ENCODE results near the gene SIN3B.

The SIN3B gene

DNA sequence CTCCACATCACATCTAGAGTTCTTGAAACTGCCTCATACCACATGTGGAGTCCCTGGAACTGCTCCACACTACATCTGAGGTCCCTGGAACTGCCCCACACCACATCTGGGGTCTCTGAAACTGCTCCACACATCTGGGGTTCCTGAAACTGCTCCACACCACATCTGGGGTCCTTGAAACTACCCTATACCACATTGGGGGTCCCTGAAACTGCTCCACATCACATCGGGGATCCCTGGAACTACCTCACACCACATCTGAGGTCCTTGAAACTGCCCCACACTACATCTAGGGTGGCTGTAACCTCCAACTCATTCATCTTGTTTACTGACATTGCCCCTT, 93.4 kb downstream of the SIN3B start:
- no peaks in the 10 kb centered on the region for H3K79me2 ChIP-seq (ENCODE audit: control insufficient read depth, insufficient read depth, low read length, poor library complexity)
- H3K36me3 ChIP-seq (ENCODE audit: control insufficient read depth in 1 of 2, insufficient read depth in 2 of 2, low read length in 2 of 2): no peaks in the 10 kb centered on the region
- H3K4me3 ChIP-seq (ENCODE audit: low read depth, low read length): no peak overlapping the region
- H3K14ac ChIP-seq (ENCODE audit: low read length): no peak overlapping the region
- no peak overlapping the region for H2BK120ac ChIP-seq (ENCODE audit: insufficient read depth, low read length, poor library complexity)
- no peak overlapping the region for H3K4ac ChIP-seq (ENCODE audit: low read depth, low read length)
- H3K27me3 ChIP-seq (ENCODE audit: insufficient read depth, low read length): no peaks in the 10 kb centered on the region
- peaks cover 13% of the 10 kb centered on the region for H3K9me3 ChIP-seq (ENCODE audit: insufficient read depth, low read depth, low read length)
- H3K18ac ChIP-seq (ENCODE audit: low read length): no peak overlapping the region
- DNase-seq: no peak
- H3K23ac ChIP-seq (ENCODE audit: low read length): no peak overlapping the region
- WGBS (ENCODE audit: extremely low coverage, insufficient coverage, insufficient read length): no CpG with 5 or more reads among the region's 1 CpG
- no peak overlapping the region for H2BK5ac ChIP-seq (ENCODE audit: low read depth, low read length, poor library complexity)
- no peak overlapping the region for H2AFZ ChIP-seq (ENCODE audit: insufficient read depth, low read length, poor library complexity)
- no peak overlapping the region for H4K8ac ChIP-seq (ENCODE audit: low read depth, low read length)
- H3K79me1 ChIP-seq (ENCODE audit: low read length): no peaks in the 10 kb centered on the region
- no peak overlapping the region for H2BK12ac ChIP-seq (ENCODE audit: low read length)
- no peak overlapping the region for H3K27ac ChIP-seq (ENCODE audit: low read depth, low read length)
- H4K91ac ChIP-seq (ENCODE audit: low read depth, low read length): no peak overlapping the region
- H2AK5ac ChIP-seq (ENCODE audit: low read length): no peak overlapping the region
- no peak overlapping the region for H4K12ac ChIP-seq (ENCODE audit: low read depth, low read length)
- no peaks in the 10 kb centered on the region for H3K4me1 ChIP-seq (ENCODE audit: control insufficient read depth in 1 of 2, insufficient read depth in 2 of 2, low read length in 2 of 2)
- no peak overlapping the region for H3K9ac ChIP-seq (ENCODE audit: low read length)
- no peak overlapping the region for H3K4me2 ChIP-seq (ENCODE audit: low read length)

DNA sequence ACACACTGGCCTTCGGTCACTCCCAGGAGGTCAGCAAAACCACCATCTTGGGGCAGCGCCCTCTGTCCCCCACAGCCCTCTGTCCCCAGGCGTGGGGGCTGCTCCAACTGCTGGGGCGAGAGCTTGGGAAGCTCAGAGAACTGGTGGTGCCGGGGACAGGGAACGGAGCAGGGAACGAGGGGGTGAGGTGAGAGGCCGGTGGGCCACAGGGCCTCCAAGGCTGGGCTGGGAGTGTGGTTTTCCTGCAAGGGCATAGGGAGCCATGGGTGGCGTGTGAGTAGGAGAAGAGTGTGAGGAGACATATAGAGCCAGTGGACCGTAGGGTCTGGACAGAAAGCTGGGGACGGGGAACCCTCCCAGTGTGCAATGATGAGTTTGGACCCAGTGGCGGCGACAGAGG, 93.8 kb downstream of the SIN3B start:
- no peak overlapping the region for H3K23ac ChIP-seq (ENCODE audit: low read length)
- no peaks in the 10 kb centered on the region for H3K36me3 ChIP-seq (ENCODE audit: control insufficient read depth in 1 of 2, insufficient read depth in 2 of 2, low read length in 2 of 2)
- no peaks in the 10 kb centered on the region for H3K79me2 ChIP-seq (ENCODE audit: control insufficient read depth, insufficient read depth, low read length, poor library complexity)
- no peak overlapping the region for H3K18ac ChIP-seq (ENCODE audit: low read length)
- no peaks in the 10 kb centered on the region for H3K4me1 ChIP-seq (ENCODE audit: control insufficient read depth in 1 of 2, insufficient read depth in 2 of 2, low read length in 2 of 2)
- no peak overlapping the region for H3K4me2 ChIP-seq (ENCODE audit: low read length)
- H4K8ac ChIP-seq (ENCODE audit: low read depth, low read length): no peak overlapping the region
- H3K9me3 ChIP-seq (ENCODE audit: insufficient read depth, low read depth, low read length): peaks cover 13% of the 10 kb centered on the region
- H3K4me3 ChIP-seq (ENCODE audit: low read depth, low read length): no peak overlapping the region
- H3K4ac ChIP-seq (ENCODE audit: low read depth, low read length): no peak overlapping the region
- H3K27me3 ChIP-seq (ENCODE audit: insufficient read depth, low read length): no peaks in the 10 kb centered on the region
- H2BK5ac ChIP-seq (ENCODE audit: low read depth, low read length, poor library complexity): no peak overlapping the region
- DNase-seq: no peak
- no peak overlapping the region for H4K12ac ChIP-seq (ENCODE audit: low read depth, low read length)
- no peak overlapping the region for H2BK12ac ChIP-seq (ENCODE audit: low read length)
- H2AK5ac ChIP-seq (ENCODE audit: low read length): no peak overlapping the region
- H3K9ac ChIP-seq (ENCODE audit: low read length): no peak overlapping the region
- no peak overlapping the region for H2BK120ac ChIP-seq (ENCODE audit: insufficient read depth, low read length, poor library complexity)
- no peaks in the 10 kb centered on the region for H3K79me1 ChIP-seq (ENCODE audit: low read length)
- H2AFZ ChIP-seq (ENCODE audit: insufficient read depth, low read length, poor library complexity): no peak overlapping the region
- no peak overlapping the region for H3K14ac ChIP-seq (ENCODE audit: low read length)
- H3K27ac ChIP-seq (ENCODE audit: low read depth, low read length): no peak overlapping the region
- no peak overlapping the region for H4K91ac ChIP-seq (ENCODE audit: low read depth, low read length)
- WGBS (ENCODE audit: extremely low coverage, insufficient coverage, insufficient read length): no CpG with 5 or more reads among the region's 13 CpGs

DNA sequence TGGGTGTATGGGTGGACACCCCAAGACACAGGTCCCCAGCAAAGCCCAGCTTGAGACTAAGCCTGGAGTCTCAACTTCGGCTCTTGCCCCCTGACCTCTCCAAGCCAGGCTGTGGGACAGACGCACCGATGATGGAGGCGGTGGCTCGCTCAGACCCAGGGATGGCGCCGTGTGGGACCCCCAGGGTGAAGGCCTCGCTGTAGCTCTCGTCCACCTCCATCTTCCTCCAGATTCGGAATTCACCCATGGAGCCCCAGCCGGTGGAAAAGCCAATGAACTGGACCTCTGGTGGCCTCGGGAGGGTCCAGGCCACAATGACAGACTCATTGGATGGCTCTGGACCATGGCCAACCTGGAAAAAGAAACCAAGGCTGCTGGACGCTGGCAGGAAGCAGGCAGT, 98.7 kb downstream of the SIN3B start:
- H3K14ac ChIP-seq (ENCODE audit: low read length): no peak overlapping the region
- no peak overlapping the region for H2BK120ac ChIP-seq (ENCODE audit: insufficient read depth, low read length, poor library complexity)
- no peak overlapping the region for H4K8ac ChIP-seq (ENCODE audit: low read depth, low read length)
- H3K9ac ChIP-seq (ENCODE audit: low read length): no peak overlapping the region
- no peak for DNase-seq
- H2BK12ac ChIP-seq (ENCODE audit: low read length): no peak overlapping the region
- no peak overlapping the region for H2BK5ac ChIP-seq (ENCODE audit: low read depth, low read length, poor library complexity)
- H3K4me2 ChIP-seq (ENCODE audit: low read length): no peak overlapping the region
- no peak overlapping the region for H4K12ac ChIP-seq (ENCODE audit: low read depth, low read length)
- H3K18ac ChIP-seq (ENCODE audit: low read length): no peak overlapping the region
- no CpG with 5 or more reads among the region's 13 CpGs for WGBS (ENCODE audit: extremely low coverage, insufficient coverage, insufficient read length)
- H2AK5ac ChIP-seq (ENCODE audit: low read length): no peak overlapping the region
- no peaks in the 10 kb centered on the region for H3K27me3 ChIP-seq (ENCODE audit: insufficient read depth, low read length)
- H3K27ac ChIP-seq (ENCODE audit: low read depth, low read length): no peak overlapping the region
- H3K36me3 ChIP-seq (ENCODE audit: control insufficient read depth in 1 of 2, insufficient read depth in 2 of 2, low read length in 2 of 2): no peaks in the 10 kb centered on the region
- H2AFZ ChIP-seq (ENCODE audit: insufficient read depth, low read length, poor library complexity): no peak overlapping the region
- H3K79me1 ChIP-seq (ENCODE audit: low read length): no peaks in the 10 kb centered on the region
- H3K4me3 ChIP-seq (ENCODE audit: low read depth, low read length): no peak overlapping the region
- H3K4me1 ChIP-seq (ENCODE audit: control insufficient read depth in 1 of 2, insufficient read depth in 2 of 2, low read length in 2 of 2): no peaks in the 10 kb centered on the region
- H3K4ac ChIP-seq (ENCODE audit: low read depth, low read length): no peak overlapping the region
- H3K9me3 ChIP-seq (ENCODE audit: insufficient read depth, low read depth, low read length): peaks cover 29% of the 10 kb centered on the region
- H3K23ac ChIP-seq (ENCODE audit: low read length): no peak overlapping the region
- H3K79me2 ChIP-seq (ENCODE audit: control insufficient read depth, insufficient read depth, low read length, poor library complexity): no peaks in the 10 kb centered on the region
- H4K91ac ChIP-seq (ENCODE audit: low read depth, low read length): no peak overlapping the region

DNA sequence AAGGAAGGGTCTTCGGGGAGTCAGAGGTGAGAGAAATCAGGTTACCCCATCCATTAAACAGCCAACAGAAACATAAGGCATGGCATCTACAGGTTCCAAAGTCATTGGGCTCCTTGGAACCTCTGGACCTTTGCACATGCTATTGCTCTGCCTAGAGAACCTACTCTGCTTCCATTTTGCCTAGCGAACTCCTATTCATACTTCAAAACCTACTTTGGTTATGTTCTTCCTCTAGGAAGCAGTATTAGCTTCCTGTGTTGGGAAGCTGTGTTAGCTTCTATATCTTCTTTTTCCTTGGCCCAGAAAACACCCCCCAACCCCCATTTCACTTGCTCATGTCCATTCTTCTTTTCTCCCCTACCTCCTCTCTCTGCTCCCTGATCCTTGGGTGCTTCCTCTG, 99.2 kb downstream of the SIN3B start:
- no peak overlapping the region for H3K27ac ChIP-seq (ENCODE audit: low read depth, low read length)
- no peak overlapping the region for H2BK120ac ChIP-seq (ENCODE audit: insufficient read depth, low read length, poor library complexity)
- no peak overlapping the region for H3K23ac ChIP-seq (ENCODE audit: low read length)
- H2AFZ ChIP-seq (ENCODE audit: insufficient read depth, low read length, poor library complexity): no peak overlapping the region
- H4K8ac ChIP-seq (ENCODE audit: low read depth, low read length): no peak overlapping the region
- H3K79me1 ChIP-seq (ENCODE audit: low read length): no peaks in the 10 kb centered on the region
- H3K18ac ChIP-seq (ENCODE audit: low read length): no peak overlapping the region
- H3K4ac ChIP-seq (ENCODE audit: low read depth, low read length): no peak overlapping the region
- no peak for DNase-seq
- no peak overlapping the region for H3K4me3 ChIP-seq (ENCODE audit: low read depth, low read length)
- H3K4me2 ChIP-seq (ENCODE audit: low read length): no peak overlapping the region
- no peak overlapping the region for H2AK5ac ChIP-seq (ENCODE audit: low read length)
- H3K9ac ChIP-seq (ENCODE audit: low read length): no peak overlapping the region
- H3K4me1 ChIP-seq (ENCODE audit: control insufficient read depth in 1 of 2, insufficient read depth in 2 of 2, low read length in 2 of 2): no peaks in the 10 kb centered on the region
- H4K12ac ChIP-seq (ENCODE audit: low read depth, low read length): no peak overlapping the region
- H2BK12ac ChIP-seq (ENCODE audit: low read length): no peak overlapping the region
- no peak overlapping the region for H4K91ac ChIP-seq (ENCODE audit: low read depth, low read length)
- H3K27me3 ChIP-seq (ENCODE audit: insufficient read depth, low read length): no peaks in the 10 kb centered on the region
- H2BK5ac ChIP-seq (ENCODE audit: low read depth, low read length, poor library complexity): no peak overlapping the region
- no peaks in the 10 kb centered on the region for H3K79me2 ChIP-seq (ENCODE audit: control insufficient read depth, insufficient read depth, low read length, poor library complexity)
- H3K14ac ChIP-seq (ENCODE audit: low read length): no peak overlapping the region
- peaks cover 29% of the 10 kb centered on the region for H3K9me3 ChIP-seq (ENCODE audit: insufficient read depth, low read depth, low read length)
- no peaks in the 10 kb centered on the region for H3K36me3 ChIP-seq (ENCODE audit: control insufficient read depth in 1 of 2, insufficient read depth in 2 of 2, low read length in 2 of 2)
- no CpG with 5 or more reads among the region's 2 CpGs for WGBS (ENCODE audit: extremely low coverage, insufficient coverage, insufficient read length)

Measured in trophoblast cell (in vitro differentiated cells and primary cell).